Measurements from ENCODE around the gene ZSWIM5.
"Not testable (repeated sequence)": the region's sequence is repeated elsewhere in the genome, so short reads cannot be mapped to it uniquely, and the experiment has no call there.

ZSWIM5 gene

DNA sequence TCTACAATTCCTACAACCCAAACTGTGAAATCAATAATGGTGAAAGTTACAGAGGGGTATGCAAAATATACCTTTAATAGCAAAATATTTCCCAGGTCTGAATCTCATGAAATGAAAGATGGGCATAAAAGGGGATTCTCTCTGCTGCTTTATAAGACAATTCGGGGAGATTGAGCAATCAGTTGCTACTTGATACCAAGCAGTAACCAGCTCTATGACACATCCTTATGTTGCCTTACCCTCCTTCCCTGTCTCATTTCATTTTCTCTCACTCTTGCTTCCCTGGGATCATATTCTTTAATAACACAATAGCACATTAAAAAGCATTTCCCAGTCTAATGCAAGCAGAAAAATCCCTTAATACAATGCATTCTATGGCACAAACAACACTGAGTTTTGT is 29.0 kb downstream of the ZSWIM5 start:
- H3K4me1 ChIP-seq: no peaks in the 10 kb centered on the region
- peaks cover 0 to 15% (median 4%) of the 10 kb centered on the region in 3 donors for H3K9me3 ChIP-seq
- no peaks in the 10 kb centered on the region for H3K36me3 ChIP-seq
- intact Hi-C loops (cut with DNase I; ENCODE audit: low total_unique reads): no loop called here
- no peaks in the 10 kb centered on the region for H3K27me3 ChIP-seq
- no peak overlapping the region for H3K27ac ChIP-seq
- H3K4me3 ChIP-seq: no peak overlapping the region
- DNase-seq: no peak
- TF ChIP-seq, protein P1, sequence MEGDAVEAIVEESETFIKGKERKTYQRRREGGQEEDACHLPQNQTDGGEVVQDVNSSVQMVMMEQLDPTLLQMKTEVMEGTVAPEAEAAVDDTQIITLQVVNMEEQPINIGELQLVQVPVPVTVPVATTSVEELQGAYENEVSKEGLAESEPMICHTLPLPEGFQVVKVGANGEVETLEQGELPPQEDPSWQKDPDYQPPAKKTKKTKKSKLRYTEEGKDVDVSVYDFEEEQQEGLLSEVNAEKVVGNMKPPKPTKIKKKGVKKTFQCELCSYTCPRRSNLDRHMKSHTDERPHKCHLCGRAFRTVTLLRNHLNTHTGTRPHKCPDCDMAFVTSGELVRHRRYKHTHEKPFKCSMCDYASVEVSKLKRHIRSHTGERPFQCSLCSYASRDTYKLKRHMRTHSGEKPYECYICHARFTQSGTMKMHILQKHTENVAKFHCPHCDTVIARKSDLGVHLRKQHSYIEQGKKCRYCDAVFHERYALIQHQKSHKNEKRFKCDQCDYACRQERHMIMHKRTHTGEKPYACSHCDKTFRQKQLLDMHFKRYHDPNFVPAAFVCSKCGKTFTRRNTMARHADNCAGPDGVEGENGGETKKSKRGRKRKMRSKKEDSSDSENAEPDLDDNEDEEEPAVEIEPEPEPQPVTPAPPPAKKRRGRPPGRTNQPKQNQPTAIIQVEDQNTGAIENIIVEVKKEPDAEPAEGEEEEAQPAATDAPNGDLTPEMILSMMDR (IDR thresholded peaks at IDR 0.05): no peak

DNA sequence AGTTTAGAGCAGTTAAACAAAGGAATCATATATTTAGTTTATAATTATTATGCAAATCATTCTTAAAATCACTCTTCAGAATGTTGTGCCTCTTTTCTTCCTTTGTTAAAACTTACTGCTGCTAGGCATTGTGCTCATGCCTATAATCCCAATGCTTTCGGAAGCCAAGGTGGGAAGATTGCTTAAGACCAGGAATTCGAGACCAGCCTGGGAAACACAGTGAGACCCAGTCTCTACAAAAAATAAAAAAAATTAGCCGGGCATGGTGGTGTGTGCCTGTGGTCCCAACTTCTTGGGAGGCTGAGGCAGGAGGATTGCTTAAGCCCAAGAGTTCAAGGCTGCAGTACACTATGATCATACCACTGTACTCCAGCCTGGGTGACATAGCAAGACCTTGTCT is 33.6 kb downstream of the ZSWIM5 start:
- no peak overlapping the region for H3K4me3 ChIP-seq
- intact Hi-C loops (cut with DNase I; ENCODE audit: low total_unique reads): no loop called here
- H3K27me3 ChIP-seq: no peaks in the 10 kb centered on the region
- no peaks in the 10 kb centered on the region for H3K9me3 ChIP-seq
- H3K36me3 ChIP-seq: no peaks in the 10 kb centered on the region
- no peak for DNase-seq
- TF ChIP-seq, protein P1 (IDR thresholded peaks at IDR 0.05): no peak
- H3K27ac ChIP-seq: no peak overlapping the region
- H3K4me1 ChIP-seq: no peaks in the 10 kb centered on the region

DNA sequence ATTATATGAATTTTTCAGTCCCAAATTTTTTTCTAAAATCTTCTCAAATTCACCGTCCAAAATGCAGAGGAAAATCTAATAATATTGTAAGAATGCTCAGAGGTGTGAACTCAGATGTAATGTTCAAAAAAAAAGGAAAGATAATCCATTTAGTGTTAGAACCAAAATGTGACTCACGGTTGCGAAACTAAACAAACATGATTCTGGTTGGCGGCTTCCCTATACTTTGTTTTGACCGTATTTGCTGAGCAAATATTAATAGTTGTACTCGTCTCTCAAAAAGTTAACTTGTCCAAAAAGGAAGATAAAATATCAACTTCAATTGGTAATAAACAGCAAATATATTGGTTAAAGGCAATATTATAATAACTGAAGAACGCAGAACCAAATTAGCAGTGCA is 34.4 kb downstream of the ZSWIM5 start:
- Histone ChIP-seq H3K9me3 (no peaks in the 10 kb centered on the region), H3K4me3 (no peak overlapping the region), H3K27me3 (no peaks in the 10 kb centered on the region), H3K36me3 (no peaks in the 10 kb centered on the region), H3K27ac (no peak overlapping the region), H3K4me1 (no peaks in the 10 kb centered on the region)
- TF ChIP-seq, protein P1 (IDR thresholded peaks at IDR 0.05): no peak
- intact Hi-C loops (cut with DNase I; ENCODE audit: low total_unique reads): no loop called here
- no peak for DNase-seq

DNA sequence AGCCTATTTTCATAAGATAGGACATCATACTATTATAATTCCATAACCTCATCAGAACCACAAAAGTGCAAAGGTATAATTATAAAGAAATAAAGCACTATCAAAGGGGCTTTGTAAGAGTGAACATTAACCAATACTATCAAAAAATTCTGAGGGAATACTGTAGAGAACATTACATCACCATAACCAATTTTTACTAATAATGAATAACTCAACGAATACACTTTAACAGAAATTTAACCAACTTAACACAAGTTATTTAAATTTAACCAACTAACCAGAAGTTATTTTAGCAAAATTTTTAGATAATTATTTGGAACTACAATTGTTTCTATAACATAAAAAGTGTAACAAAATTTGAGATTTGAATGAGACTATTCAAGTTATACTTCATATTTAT is 34.8 kb downstream of the ZSWIM5 start:
- no peak for DNase-seq
- Histone ChIP-seq H3K36me3 (no peaks in the 10 kb centered on the region), H3K4me3 (no peak overlapping the region), H3K27me3 (no peaks in the 10 kb centered on the region), H3K27ac (no peak overlapping the region), H3K4me1 (no peaks in the 10 kb centered on the region), H3K9me3 (no peaks in the 10 kb centered on the region)
- TF ChIP-seq, protein P1 (IDR thresholded peaks at IDR 0.05): no peak
- intact Hi-C loops (cut with DNase I; ENCODE audit: low total_unique reads): no loop called here

DNA sequence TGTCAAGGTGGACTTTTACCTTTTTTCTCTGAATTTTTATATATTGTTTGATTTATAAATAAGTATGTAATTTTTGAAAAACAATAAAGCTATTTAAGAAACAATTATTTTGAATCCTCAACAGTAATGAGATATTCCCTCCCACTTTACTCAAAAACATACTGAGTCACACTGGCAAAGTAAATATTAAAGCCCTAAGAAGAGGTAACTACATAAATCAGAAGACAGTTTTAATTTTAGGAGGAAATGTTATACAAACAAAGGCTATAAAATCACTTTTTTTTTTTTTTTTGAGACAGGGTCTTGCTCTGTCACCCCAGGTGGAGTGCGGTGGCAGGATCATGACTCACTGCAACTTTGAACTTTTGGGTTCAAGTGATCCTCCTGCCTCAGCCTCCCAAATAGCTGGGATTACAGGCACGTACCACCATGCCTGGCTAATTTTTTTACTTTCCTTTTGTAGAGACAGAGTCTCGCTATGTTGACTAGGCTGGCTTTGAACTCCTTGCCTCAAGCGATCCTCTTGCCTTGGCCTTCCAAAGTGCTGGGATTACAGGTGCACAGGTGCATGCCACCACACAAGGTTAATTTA is 36.2 kb downstream of the ZSWIM5 start:
- Histone ChIP-seq H3K9me3 (no peaks in the 10 kb centered on the region), H3K27ac (no peak overlapping the region), H3K27me3 (no peaks in the 10 kb centered on the region), H3K4me1 (no peaks in the 10 kb centered on the region), H3K36me3 (no peaks in the 10 kb centered on the region), H3K4me3 (no peak overlapping the region)
- TF ChIP-seq, protein P1 (IDR thresholded peaks at IDR 0.05): no peak
- intact Hi-C loops (cut with DNase I; ENCODE audit: low total_unique reads): no loop called here
- DNase-seq: no peak

DNA sequence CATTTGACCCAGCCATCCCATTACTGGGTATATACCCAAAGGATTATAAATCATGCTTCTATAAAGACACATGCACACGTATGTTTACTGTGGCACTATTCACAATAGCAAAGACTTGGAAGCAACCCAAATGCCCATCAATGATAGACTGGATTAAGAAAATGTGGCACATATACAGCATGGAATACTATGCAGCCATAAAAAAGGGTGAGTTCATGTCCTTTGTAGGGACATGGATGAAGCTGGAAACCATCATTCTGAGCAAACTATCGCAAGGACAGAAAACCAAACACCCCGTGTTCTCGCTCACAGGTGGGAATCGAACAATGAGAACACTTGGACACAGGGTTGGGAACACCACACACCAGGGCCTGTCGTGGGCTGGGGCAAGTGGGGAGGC is 38.5 kb downstream of the ZSWIM5 start:
- intact Hi-C loops (cut with DNase I; ENCODE audit: low total_unique reads); H3K27ac ChIP-seq; H3K4me3 ChIP-seq; H3K36me3 ChIP-seq; H3K4me1 ChIP-seq; H3K27me3 ChIP-seq; DNase-seq: not testable (repeated sequence)
- peaks cover 0 to 13% (median 0%) of the 10 kb centered on the region in 3 donors for H3K9me3 ChIP-seq

DNA sequence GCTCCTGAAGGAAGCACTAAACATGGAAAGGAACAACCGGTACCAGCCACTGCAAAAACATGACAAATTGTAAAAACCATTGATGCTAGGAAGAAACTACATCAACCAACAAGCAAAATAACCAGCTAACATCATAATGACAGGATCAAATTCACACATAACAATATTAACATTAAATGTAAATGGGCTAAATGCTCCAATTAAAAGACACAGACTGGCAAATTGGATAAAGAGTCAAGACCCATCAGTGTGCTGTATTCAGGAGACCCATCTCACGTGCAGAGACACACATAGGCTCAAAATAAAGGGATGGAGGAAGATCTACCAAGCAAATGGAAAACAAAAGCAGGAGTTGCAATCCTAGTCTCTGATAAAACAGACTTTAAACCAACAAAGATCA is 42.1 kb downstream of the ZSWIM5 start:
- DNase-seq; intact Hi-C loops (cut with DNase I; ENCODE audit: low total_unique reads); H3K27me3 ChIP-seq; H3K4me1 ChIP-seq; H3K4me3 ChIP-seq; H3K36me3 ChIP-seq; H3K27ac ChIP-seq: not testable (repeated sequence)
- peaks cover 0 to 14% (median 0%) of the 10 kb centered on the region in 3 donors for H3K9me3 ChIP-seq

DNA sequence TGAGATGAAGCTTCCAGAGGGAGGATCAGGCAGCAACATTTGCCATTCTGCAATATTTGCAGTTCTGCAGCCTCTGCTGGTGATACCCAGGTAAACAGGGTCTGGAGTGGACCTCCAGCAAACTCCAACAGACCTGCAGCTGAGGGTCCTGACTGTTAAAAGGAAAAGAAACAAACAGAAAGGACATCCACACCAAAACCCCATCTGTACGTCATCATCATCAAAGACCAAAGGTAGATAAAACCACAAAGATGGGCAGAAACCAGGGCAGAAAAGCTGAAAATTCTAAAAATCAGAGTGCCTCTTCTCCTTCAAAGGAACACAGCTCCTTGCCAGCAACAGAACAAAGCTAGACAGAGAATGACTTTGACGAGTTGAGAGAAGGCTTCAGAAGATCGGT is 43.3 kb downstream of the ZSWIM5 start:
- peaks cover 0 to 14% (median 0%) of the 10 kb centered on the region in 3 donors for H3K9me3 ChIP-seq
- H3K27me3 ChIP-seq; H3K36me3 ChIP-seq; intact Hi-C loops (cut with DNase I; ENCODE audit: low total_unique reads); H3K4me3 ChIP-seq; H3K27ac ChIP-seq; DNase-seq; H3K4me1 ChIP-seq: not testable (repeated sequence)

DNA sequence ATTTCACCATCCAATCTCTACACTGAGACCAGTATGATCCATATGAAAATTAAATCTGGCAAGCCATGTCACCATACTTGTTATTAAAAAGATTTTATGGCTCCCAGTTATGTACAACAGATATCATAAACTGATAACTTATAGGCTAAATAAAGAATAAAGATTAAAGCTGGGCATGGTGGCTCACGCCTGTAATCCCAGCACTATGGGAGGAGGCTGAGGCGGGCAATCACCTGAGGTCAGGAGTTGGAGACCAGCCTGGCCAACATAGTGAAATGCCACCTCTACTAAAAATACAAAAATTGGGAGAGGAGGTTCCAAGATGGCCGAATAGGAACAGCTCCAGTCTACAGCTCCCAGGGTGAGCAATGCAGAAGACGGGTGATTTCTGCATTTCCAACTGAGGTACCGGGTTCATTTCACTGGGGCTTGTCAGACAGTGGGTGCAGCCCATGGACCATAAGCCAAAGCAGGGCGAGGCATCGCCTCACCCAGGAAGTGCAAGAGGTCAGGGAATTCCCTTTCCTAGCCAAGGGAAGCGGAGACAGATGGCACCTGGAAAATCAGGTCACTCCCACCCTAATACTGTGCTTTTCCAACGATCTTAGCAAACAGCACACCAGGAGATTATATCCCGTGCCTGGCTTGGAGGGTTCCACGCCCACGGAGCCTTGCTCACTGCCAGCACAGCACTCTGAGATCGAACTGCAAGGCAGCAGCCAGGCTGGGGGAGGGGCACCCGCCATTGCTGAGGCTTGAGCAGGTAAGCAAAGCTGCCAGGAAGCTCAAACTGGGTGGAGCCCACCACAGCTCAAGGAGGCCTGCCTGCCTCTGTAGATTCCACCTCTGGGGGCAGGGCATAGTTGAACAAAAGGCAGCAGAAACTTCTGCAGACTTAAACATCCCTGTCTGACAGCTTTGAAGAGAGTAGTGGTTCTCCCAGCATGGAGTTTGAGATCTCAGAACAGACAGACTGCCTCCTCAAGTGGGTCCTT is 44.1 kb downstream of the ZSWIM5 start:
- H3K27ac ChIP-seq; H3K27me3 ChIP-seq; DNase-seq; H3K4me3 ChIP-seq; H3K36me3 ChIP-seq; H3K4me1 ChIP-seq; intact Hi-C loops (cut with DNase I; ENCODE audit: low total_unique reads): not testable (repeated sequence)
- H3K9me3 ChIP-seq: peaks cover 0 to 14% (median 0%) of the 10 kb centered on the region in 3 donors

Data from tibial artery (tissue), 4 donors.